ENCODE results near the gene RGS7. TPM values are rescaled to one million over a fixed set of nuclear protein-coding genes. Genes with fewer than 3 reads are reported as not detected.

RGS7 gene
- total and polyA plus RNA-seq, 10 of the 15 experiments (the other 5 are each of a cell fraction or from before 2014, with no cell fraction given), result not detected

DNA sequence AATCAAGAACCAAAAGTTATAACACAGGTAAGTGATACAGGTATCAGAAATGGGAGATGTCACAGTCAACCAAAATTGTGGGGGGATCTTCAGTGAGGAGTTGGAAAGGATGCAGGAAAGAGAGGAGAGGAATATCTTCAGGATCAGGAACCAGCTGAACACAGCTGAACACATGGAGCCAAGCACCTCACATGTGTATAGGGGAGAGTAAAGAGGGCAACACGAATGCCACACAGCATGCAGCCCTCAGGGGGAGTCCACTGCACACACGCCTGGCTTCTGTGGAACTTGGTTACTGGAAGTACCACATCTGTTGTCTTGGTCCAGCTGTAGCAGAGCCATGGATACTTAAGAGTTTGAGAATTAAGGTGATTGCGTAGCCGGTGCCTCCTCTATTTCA is 218.8 kb downstream of the RGS7 start:
- H3K9me3 ChIP-seq (replicated peaks; ENCODE audit: control insufficient read depth, insufficient read depth, low read length), result no peaks in the 10 kb centered on the region
- no TSS peak for BruUV-seq (replicated peaks)
- in situ Hi-C loops (cut with MboI), result no loop called here
- H3K4me1 ChIP-seq (ENCODE audit: control insufficient read depth, insufficient read depth, low read length), result no peaks in the 10 kb centered on the region
- 46% methylated on average over 4 of the region's 4 CpGs for WGBS (ENCODE audit: insufficient coverage, insufficient replicate concordance, low lambda C conversion rate, missing lambda C conversion rate)
- no peak for DNase-seq (ENCODE audit: low read depth, low spot score)
- no peak overlapping the region for H3K27ac ChIP-seq (ENCODE audit: control insufficient read depth, insufficient read depth)
- ChIA-PET SMC1A (ENCODE audit: uncharacterized antibody, unreplicated experiment) (no interaction called here), RAD21 (ENCODE audit: unreplicated experiment) (no interaction called here), POLR2A (no interaction called here), CTCF (no interaction called here)
- no peak overlapping the region for H3K9ac ChIP-seq (ENCODE audit: control insufficient read depth, insufficient read depth, low read length)
- intact Hi-C loops (cut with micrococcal nuclease; ENCODE audit: unreplicated experiment), result no loop called here
- H3K36me3 ChIP-seq (ENCODE audit: control insufficient read depth in 2 of 2, insufficient read depth in 2 of 2, low read length in 1 of 2), result no peaks in the 10 kb centered on the region
- H3K4me3 ChIP-seq, result no peak overlapping the region
- H4K20me1 ChIP-seq (ENCODE audit: control insufficient read depth, insufficient read depth), result no peaks in the 10 kb centered on the region
- H2AFZ ChIP-seq (ENCODE audit: control insufficient read depth, low read depth, low read length), result no peak overlapping the region
- no peaks in the 10 kb centered on the region for H3K27me3 ChIP-seq (replicated peaks in 1 of 2; ENCODE audit: control insufficient read depth in 2 of 2, insufficient read depth in 2 of 2, low read length in 1 of 2)
- no peaks in the 10 kb centered on the region for H3K79me2 ChIP-seq (ENCODE audit: control insufficient read depth, insufficient read depth, low read length)
- no peak for FAIRE-seq
- no peak for ATAC-seq
- no peak overlapping the region for H3K4me2 ChIP-seq (ENCODE audit: control insufficient read depth, insufficient read depth)
- TF ChIP-seq YY1 (IDR thresholded peaks at IDR 0.05; ENCODE audit: low read depth, low read length), result no peak
- no peak for TF ChIP-seq GABPA (IDR thresholded peaks at IDR 0.05; ENCODE audit: low read depth)
- no peak for TF ChIP-seq MYB (IDR thresholded peaks at IDR 0.05; ENCODE audit: borderline replicate concordance, low read depth, low read length)
- no peak for TF ChIP-seq PAX5 (IDR thresholded peaks at IDR 0.05; ENCODE audit: borderline replicate concordance, low read depth, low read length)
- TF ChIP-seq SMC3 (IDR thresholded peaks at IDR 0.05; ENCODE audit: borderline replicate concordance, low read length), result no peak
- TF ChIP-seq, protein P1, sequence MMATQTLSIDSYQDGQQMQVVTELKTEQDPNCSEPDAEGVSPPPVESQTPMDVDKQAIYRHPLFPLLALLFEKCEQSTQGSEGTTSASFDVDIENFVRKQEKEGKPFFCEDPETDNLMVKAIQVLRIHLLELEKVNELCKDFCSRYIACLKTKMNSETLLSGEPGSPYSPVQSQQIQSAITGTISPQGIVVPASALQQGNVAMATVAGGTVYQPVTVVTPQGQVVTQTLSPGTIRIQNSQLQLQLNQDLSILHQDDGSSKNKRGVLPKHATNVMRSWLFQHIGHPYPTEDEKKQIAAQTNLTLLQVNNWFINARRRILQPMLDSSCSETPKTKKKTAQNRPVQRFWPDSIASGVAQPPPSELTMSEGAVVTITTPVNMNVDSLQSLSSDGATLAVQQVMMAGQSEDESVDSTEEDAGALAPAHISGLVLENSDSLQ (IDR thresholded peaks at IDR 0.05), result no peak
- TF ChIP-seq PAX8 (IDR thresholded peaks at IDR 0.05), result no peak
- TF ChIP-seq SP1 (IDR thresholded peaks at IDR 0.05; ENCODE audit: low read depth, low read length), result no peak
- no peak for TF ChIP-seq IKZF1 (conservative IDR thresholded peaks at IDR 0.05)
- TF ChIP-seq ZNF274 (IDR thresholded peaks at IDR 0.05; ENCODE audit: insufficient read depth, insufficient read length), result no peak
- no peak for TF ChIP-seq SMAD1 (IDR thresholded peaks at IDR 0.05; ENCODE audit: low read depth, partially characterized antibody)
- no peak for TF ChIP-seq RCOR1 (conservative IDR thresholded peaks at IDR 0.05; ENCODE audit: low read depth, low read length)
- TF ChIP-seq MXI1 (IDR thresholded peaks at IDR 0.05; ENCODE audit: low read depth, low read length), result no peak

Data from GM12878 (cell line).